DOHH2 (cell line): ENCODE data around the gene BICC1.

ENCODE experiments used
- CTCF ChIP-seq: fragments of 200-600 bp; sonication (generic); IDR thresholded peaks from one replicate; pipeline ENCODE4 v1.5.1; 2014; ENCODE audit warnings: antibody characterized with exemption, mild to moderate bottlenecking, low read depth, low read length; ENCODE audit not compliant: poor library complexity, severe bottlenecking
- EZH2phosphoT487 ChIP-seq: fragments of 200-600 bp; sonication (generic); IDR thresholded peaks from 2 replicates; pipeline ENCODE4 v1.6.1; 2017; ENCODE audit warnings: borderline replicate concordance, mild to moderate bottlenecking, antibody characterized with exemption, low read length, moderate library complexity, mixed read lengths

- TF ChIP-seq CTCF, result no peak
- no peak for TF ChIP-seq EZH2phosphoT487
Measured at GRCh38 chr10:58622246-58622645, 109.6 kb downstream of the BICC1 start.
